HG02943 (cell line): ENCODE data around the gene SCNN1B.
"Not testable (repeated sequence)": the region's sequence is repeated elsewhere in the genome, so short reads cannot be mapped to it uniquely, and the experiment has no call there.

Source experiments
- ATAC-seq: cut with Tn5 transposase; IDR thresholded peaks from one replicate; pipeline ENCODE4 v1.9.1; 2021; ENCODE audit warnings: mild to moderate bottlenecking, low read depth, moderate library complexity; ENCODE audit not compliant: unreplicated experiment

Gene SCNN1B

DNA sequence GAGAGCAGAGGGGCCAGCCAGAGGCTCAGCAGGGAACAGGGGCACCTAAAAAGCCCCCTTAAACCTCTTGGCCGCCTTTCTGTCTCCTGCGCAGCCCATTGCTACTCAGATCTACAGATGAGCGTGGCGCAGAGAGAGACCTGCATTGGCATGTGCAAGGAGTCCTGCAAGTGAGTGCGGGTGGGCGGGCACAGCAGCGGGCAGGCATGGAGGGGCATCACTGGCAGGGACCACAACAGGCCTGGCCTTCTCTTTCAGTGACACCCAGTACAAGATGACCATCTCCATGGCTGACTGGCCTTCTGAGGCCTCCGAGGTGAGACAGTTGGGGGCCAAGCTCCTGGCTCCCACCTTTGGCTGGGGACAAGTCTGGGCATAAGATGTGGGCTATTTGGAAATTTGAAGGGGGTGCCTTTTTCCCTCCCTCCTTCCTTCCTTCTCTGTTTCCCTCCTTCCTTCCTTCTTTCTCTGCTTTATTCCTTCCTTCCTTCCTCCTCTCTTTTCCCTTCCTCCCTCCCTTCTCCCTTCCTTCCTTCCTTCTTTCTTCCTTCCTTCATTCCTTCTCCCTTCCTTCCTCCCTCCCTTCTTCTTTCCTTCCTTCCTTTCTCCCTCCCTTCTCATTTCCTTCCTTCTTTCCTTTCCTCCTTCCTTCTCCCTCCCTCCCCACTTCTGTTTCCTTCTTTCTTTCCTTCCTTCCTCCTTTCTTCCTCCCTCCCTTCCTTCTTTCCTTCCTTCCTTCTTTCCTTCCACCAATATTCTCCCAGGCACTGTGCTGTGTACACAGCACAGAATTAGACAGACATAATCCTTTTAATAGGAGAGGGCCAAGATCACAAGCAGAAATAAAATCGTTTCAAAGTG lies 75.2 kb downstream of the SCNN1B start:
- no peak for ATAC-seq

DNA sequence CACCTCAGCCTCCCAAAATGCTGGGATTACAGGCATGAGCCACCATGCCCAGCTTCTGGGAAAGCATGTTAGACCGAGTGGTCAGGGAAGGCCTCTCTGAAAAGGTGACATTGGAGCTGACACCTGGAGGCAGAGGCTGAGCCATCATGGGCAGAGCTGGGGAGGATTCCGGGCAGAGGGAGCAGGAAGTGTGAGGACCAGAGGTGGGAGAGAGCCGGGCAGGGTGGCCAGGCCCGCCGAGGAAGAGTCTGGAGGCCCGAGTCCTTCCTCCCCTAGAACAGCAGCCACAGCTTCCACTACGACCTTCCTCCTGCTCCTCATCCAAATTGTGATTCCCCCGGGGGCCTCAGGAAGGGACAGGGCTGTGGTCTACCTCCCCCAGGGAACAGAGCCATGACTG lies 76.2 kb downstream of the SCNN1B start:
- no peak for ATAC-seq

DNA sequence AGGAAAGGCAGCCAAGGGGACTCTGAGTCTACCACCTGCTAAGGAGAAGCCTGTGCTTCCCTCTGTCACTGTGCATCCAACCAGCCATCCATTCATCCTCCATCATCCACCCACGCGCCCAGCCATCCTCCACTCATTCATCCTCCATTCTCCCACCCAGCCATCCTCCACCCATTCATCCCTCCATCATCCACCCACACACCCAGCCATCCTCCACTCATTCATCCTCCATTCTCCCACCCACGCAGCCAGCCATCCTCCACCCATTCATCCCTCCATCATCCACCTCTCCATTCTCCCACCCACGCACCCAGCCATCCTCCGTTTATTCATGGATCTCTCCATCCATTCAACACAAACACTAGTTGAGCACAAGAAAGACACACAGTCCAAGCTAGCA lies 76.8 kb downstream of the SCNN1B start:
- ATAC-seq = no peak

DNA sequence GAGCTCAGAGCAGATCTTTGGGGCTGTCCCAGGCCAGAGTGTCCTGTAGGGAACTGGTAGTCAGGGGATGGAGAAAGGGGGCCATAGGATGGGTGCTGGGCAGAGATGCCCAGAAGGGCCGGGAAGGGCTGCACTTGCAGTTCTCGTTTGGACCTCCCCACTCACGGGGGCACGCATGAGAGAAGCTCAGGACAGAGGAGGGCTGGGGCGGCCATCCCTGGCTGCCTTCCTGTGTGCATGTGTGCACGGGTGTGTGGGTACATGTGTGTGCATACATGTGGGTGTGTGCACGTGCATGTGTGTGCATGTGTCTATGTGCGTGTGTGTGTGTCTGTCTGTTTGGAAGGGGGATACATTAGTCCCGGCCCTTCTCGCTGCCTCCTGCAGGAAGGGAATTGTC lies 77.6 kb downstream of the SCNN1B start:
- ATAC-seq = no peak

DNA sequence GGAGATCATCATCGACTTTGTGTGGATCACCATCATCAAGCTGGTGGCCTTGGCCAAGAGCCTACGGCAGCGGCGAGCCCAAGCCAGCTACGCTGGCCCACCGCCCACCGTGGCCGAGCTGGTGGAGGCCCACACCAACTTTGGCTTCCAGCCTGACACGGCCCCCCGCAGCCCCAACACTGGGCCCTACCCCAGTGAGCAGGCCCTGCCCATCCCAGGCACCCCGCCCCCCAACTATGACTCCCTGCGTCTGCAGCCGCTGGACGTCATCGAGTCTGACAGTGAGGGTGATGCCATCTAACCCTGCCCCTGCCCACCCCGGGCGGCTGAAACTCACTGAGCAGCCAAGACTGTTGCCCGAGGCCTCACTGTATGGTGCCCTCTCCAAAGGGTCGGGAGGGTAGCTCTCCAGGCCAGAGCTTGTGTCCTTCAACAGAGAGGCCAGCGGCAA lies 78.4 kb downstream of the SCNN1B start:
- no peak for ATAC-seq

DNA sequence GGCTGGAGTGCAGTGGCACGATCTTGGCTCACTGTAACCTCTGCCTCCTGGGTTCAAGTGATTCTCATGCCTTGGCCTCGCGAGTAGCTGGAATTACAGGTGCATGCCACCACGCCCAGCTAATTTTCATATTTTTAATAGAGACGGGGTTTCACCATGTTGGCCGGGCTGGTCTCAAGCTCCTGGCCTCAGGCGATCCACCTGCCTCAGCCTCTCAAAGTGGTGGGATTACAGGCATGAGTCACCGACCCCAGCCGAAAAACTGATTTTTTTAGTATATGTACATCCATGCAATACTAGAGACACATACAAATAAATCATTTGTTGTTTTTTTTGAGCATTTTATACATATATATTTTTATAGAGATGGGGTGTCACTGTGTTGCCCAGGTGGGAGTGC lies 79.6 kb downstream of the SCNN1B start:
- not testable (repeated sequence) for ATAC-seq

DNA sequence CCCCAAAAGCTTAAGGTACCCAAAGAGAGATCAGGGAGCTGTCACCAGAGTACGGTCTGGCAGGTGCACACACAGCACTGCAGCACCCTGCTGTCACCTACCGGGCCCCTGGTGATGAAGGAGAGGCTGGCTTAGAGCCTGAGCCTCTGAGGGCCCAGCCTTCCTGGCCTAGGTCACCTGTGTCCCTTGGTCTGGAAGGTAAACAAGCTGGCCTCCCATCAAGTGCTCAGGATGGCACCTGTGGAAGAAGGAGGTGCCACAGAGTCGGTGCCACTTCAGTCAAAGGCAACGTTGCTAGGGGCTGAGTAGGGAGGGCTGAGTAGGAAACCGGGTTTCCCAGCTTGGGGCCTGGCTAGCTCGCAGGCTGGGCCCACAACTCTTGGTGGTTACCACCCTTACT lies 80.2 kb downstream of the SCNN1B start:
- ATAC-seq = no peak

DNA sequence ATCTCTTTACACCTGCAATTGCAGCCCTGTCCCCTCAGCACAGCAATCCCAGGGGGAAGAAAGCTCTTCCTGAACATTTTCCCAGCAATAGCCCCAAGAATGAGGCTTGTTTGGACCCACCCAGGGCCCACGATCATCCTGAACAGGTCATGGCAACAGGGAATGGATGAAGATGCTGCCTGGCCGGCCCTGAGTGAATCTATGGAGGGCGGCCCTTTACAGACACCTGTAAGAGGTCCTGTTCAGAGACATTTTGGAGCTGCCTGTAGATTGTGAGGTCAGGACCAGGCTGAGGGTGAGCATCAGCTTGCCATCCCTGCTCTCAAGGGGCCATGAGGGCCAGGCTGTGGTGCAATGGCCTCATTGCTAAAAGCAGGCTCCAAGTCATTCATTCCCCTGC lies 81.8 kb downstream of the SCNN1B start:
- ATAC-seq = no peak

DNA sequence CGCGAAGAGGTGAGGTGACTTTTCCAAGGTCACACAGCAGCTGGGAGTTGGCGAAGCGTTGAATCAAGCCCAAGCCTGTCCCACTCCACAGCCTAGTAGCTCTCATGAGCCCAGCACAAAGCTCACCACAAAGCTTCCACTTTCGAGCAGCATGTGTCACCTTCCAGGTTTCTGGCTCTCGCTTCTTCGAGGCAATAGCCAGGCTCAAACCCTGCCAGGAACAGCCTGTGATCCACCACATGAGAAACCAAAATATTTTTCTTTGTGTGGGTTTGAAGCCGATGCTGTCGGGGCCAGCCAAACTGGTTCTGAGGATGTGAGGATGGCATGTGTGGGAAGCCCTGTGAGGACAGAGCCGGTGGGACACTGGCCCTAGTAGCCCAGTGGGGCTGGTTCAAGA lies 82.8 kb downstream of the SCNN1B start:
- no peak for ATAC-seq

DNA sequence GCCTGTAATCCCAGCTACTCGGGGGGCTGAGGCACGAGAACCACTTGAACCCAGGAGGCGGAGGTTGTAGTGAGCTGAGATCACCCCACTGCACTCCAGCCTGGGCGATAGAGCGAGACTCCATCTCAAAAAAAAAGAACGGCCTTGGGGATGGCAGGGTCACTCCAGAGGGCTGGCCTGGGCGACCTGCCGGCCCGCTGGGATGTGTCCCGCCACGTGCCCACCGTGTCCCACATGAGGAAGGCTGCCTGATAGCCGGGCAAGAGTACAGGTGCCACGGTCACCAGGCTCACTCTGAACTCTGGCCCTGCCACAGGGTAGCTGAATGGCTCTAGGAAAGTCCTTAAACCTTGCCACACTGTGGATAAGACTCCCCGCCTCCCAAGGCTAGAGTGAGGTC lies 83.3 kb downstream of the SCNN1B start:
- ATAC-seq = no peak

DNA sequence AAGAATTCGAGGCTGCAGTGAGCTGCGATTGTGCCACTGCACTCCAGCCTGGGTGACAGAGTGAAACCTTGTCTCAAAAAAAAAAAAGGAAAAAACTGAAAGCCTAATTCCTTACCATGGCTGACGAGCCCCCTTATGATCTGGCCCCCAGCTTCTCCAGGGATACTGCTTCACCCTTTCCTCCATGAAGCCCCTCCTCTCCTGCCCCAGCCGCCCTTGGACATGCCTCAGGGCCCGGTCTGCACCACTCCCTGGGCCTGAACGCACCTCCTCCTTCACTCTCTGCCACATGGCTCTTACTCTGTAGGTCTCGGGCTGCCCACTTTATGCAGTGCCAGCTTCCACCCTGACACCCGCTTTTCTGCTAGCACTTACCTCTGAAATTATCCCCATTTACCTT lies 85.6 kb downstream of the SCNN1B start:
- ATAC-seq = no peak

DNA sequence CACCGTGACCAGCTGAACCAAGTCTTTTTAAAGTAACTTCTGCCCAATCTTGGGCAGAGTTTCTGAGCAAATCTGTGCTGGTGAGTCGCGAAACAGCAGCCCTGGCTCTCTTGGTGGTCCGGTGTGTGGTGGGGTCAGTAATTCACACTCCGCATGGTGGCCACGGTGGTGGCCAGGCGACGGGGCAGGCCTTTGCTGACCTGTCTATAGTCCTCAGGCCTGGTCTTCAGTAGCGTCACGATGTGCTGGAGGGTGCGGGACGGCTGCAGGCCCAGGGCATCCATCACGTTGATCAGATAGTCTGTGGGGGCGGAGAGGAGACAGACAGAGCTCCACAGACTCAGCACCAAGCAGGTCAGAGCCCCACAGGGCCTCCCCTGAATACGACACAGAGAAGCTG lies 86.7 kb downstream of the SCNN1B start:
- no peak for ATAC-seq

DNA sequence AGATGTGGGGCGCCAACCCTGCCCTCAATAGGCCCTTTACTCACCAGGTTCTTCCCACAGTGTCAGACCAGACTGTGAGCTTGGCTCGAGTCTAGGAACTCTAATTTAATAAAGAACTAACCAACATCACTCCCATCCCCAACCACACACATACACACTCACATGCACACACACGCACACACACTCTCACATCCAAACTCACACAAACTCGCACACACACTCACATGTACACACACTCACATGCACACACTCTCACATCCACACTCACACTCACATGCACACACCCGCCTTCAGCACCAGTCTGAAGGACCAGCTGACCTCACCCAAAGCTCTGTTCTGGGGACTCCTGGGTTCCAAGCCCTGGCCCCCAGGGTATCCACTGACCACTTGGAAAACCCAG lies 87.1 kb downstream of the SCNN1B start:
- ATAC-seq = no peak

DNA sequence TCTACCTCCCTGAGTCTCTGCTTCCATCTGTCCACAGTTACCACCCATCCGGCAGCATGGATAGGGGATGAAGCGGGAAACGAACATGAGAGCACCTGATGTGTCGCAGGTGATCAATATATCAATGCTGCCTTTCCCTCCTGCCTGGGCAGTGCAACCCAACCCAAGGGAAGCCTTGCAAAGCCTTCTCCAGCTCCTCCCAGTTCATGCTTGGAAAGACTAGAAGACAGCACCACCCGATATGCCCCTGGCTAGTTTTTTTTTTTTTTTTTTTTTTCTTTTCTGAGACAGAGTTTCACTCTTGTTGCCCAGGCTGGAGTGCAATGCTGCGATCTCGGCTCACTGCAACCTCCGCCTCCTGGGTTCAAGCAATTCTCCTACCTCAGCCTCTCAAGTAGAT lies 87.8 kb downstream of the SCNN1B start:
- not testable (repeated sequence) for ATAC-seq

DNA sequence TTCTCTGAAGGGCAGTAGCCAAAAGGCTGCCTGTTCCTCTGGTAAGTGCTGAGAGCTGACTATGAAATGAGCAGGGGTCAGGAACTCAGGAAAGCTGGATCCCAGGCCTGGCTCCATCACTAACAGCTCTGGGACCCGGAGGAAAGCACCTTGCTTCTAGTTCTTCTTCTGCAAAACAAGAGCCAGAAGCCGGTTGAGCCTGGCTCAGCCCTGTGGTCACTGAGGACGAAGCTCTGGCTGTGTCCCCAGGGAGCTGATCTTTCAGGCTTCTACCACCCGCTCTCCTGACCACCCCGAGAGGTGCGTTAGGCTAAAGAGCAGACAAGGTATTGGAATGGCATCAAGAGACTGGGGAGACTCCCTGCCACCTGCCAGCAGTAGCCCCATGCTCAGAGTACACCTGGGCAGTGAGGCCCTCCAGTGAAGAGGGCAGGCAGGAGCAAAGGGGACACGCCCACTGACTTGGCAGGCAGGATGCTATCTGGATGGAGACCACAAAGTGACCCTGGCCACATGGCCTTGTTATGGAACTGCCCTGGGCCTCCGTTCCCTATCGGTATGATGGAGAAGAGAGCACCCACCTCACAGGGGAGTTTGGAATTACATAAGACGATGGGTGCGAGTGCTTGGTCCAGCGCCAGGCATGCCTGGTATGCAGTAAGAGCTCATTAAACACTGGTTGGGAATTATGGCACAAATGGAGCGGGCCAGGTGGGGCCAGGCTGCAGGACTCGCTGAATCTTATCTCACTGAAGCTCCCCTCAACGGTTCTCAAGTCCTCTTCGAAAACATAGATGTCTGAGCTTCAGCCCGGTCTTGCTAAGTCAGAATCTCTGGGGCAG lies 89.5 kb downstream of the SCNN1B start:
- no peak for ATAC-seq

DNA sequence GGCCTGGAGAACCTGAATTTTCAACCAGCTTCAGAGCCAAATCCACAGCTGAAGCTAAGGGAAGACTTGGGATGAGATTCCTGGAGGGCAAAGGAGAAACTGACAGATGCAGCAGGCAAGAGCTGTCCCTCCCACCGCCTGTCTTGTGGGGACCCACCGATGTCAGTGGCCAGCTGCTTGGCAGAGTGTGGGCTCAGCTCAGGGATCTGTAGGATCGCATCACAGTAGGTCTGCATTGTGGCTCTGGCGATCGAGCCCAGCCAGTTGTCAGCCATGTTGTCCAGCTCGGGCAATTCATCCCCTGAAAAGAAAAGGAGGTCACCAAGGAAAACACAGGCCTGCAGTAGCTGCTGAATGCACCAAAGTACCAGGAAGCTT lies 90.1 kb downstream of the SCNN1B start:
- ATAC-seq = no peak

DNA sequence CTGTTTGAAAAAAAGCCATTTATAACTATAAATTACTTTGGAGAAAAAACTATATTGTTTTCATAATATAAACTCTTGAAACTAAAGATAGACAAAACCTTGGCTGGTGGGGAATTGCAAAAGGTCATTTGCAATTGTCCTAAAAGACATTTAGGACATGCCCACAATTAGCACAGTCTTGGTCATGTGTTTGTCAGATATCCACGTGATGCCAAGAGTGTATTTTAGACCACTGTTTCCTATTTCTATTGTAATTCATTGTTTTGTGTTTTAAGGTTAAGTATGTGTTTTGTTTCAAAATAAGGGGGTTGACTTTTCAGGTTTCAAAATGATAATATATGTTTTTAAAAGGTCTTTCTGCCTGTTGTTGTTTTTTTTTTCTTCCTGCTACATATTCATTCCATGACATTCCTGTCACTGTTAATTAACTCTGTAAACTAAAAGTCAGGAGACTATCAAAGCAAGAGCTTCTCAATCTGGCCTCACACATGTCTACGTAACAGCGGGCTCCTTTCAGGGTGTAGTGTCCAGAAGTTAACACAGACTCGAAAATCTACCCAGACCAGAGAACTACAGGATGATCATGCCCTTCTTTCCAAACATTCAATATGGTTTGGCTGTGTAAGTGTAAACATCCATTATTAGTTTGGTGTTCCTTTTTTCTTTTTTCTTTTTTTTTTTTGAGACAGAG lies 92.2 kb downstream of the SCNN1B start:
- ATAC-seq = no peak

DNA sequence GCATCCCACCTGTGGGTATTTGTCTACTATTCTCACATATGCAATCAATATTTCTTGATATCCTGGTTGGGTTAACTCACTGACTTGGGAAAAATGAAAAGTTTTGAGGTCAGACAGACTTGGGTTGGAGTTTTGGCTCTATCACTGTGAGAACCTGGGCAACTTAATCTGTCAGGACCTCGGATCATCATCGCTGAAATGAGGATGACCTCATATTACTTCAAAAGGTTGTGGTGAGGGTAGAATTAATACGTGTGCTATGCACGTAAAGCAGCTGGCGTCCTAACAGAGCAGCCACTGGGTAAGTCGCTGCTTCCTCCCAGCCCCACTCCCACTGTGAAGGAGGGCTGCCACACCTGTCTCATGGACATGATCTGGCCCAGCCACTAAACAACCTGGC lies 93.6 kb downstream of the SCNN1B start:
- ATAC-seq = no peak

DNA sequence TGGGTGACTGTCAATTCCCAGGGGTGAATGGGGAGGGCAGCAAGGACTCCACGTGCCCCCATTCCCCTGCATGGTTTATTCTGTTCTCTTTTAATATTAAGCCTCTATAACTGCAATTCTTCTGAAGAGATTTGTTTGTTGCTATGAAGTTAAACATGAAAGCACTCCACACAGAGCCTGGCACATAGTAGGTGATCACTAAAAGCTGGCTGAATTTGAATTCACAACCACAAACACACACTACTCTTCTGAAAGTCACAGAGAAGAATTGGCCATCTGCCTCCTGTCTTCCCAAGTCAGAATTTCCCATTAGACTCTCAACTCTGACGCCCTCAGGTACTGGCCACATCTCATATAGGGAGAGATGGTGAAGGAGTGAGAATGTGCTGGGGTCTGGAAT lies 95.4 kb downstream of the SCNN1B start:
- ATAC-seq = no peak

DNA sequence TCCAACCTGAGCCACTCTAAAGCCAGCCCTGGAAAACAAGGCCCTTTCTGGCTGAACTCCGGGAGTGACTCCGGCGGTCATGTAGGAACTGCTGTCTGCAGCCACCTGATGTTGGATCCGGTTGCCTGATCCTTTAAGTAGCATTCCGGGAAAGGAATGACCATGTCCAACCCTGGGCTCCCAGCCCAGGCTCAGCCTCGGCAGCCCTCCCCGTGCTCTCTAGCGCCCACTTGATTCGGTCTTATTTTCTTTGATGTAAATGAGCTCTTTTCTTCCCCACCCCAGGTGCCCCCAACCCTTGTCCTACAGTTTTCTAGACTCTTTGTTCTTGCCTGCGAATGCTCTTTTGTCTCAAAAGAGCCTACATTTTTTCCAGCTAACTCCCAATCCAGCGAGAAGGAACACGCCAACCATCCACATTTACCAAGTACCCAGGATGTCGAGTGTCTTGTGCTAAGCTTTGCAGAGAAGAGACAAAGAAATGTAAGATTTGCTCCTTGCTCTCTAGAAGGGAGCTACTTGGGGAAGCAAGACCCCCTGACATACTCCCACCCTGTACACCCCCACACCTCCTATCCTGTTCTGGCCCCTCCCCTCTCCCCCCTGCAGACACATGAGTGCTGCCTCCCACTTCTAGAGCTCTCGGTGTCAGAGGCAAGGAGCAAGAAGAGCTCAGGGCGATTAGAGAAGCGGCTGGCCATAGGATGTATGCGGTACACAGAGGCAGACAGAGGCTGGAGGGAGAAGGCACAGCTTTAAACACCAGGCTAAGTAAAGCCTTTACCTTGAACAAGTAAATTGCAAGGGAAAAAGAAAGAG lies 97.1 kb downstream of the SCNN1B start:
- ATAC-seq = no peak
